Measurements from ENCODE around the gene ZMYND8. TPM values are rescaled to one million over a fixed set of nuclear protein-coding genes. Genes with fewer than 3 reads are reported as not detected.

Gene ZMYND8
- total RNA-seq, 1 experiment from 2014 or later, result 29.0 TPM

DNA sequence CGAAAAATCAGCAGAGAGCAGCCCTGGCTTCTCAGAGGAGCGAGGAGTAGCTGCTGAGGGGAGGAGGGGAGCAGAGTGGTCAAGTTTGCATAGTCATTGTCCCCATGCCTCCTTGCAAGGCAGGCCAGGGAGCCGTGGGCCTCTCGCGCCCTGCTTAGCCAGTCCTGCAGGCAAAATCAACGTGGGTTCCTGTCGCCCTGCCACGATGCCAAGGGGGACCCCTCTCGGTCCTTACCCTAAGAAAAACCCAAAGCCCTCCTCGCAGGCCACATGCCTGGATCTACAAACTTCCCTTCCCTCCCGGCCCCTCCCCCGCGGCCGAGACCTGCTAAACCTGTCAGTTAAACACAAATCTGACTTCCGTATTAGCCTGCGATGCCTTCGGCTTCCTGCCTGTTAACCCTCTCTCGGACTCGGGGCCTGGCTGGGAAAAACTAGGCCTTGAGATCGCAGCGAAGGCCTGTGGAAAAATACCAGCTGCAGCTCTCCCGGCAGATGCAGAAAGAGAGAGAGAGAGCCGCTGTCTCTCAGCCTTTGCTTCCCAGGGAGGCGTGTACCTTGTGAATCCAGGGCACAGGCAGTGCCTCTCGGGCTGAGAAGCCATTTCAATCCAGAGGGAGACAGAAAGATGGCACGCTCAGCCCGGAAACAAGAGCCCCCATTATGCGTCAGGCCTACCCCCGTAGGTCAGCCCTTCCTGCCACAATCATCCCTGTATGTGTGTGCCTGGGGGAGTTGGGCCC, 968 bp upstream of the ZMYND8 start:
- ChIA-PET POLR2A (interaction anchor here (1.1 to 6.1 kb wide), 9 partner anchors 8 to 78 kb away, joined by 3 to 65 read pairs (median 7); no protein-coding TSS in a partner anchor), CTCF (interaction anchor here (0.7 to 2.3 kb wide), 2 partner anchors 26 to 84 kb away, joined by 3 to 11 read pairs; no protein-coding TSS in a partner anchor), RAD21 (ENCODE audit: low non-redundant PET in 1 of 2, low total read pairs in 2 of 2, uncharacterized antibody in 2 of 2, unreplicated experiment in 2 of 2) (no interaction called here)
- H4K20me1 ChIP-seq (ENCODE audit: insufficient read depth), result no peaks in the 10 kb centered on the region
- peak; percentile 58 for DNase-seq (ENCODE audit: low read depth, low spot score)
- no peaks in the 10 kb centered on the region; a peak in 1 of 4 replicates for H3K36me3 ChIP-seq (ENCODE audit: control insufficient read depth in 1 of 2, insufficient read depth in 2 of 2, low read length in 2 of 2)
- TF ChIP-seq ELF1 (IDR thresholded peaks at IDR 0.05; ENCODE audit: borderline replicate concordance, low read depth) (peak; percentile 71; the same call in 1 of the 2 replicates), POLR2AphosphoS5 (IDR thresholded peaks at IDR 0.05; ENCODE audit: low read depth, low read length) (peak; percentile 57), ZFX (IDR thresholded peaks at IDR 0.05) (peak; percentile 93), POLR2A (IDR thresholded peaks at IDR 0.05; ENCODE audit: borderline replicate concordance, extremely low read depth, insufficient read depth, insufficient read length) (peak; percentile 27), EZH2phosphoT487 (IDR thresholded peaks at IDR 0.05; ENCODE audit: borderline replicate concordance) (no peak), CEBPB (IDR thresholded peaks at IDR 0.05; ENCODE audit: low read depth) (no peak), SP1 (IDR thresholded peaks at IDR 0.05; ENCODE audit: low read depth) (peak; percentile 75), CBX3 (IDR thresholded peaks at IDR 0.05; ENCODE audit: low read depth) (no peak), YY1 (IDR thresholded peaks at IDR 0.05; ENCODE audit: extremely low read depth, insufficient replicate concordance, low read depth, low read length) (peak; percentile 38)
- TF ChIP-seq, protein P1, sequence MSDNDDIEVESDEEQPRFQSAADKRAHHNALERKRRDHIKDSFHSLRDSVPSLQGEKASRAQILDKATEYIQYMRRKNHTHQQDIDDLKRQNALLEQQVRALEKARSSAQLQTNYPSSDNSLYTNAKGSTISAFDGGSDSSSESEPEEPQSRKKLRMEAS (IDR thresholded peaks at IDR 0.05), result peak; percentile 87
- TF ChIP-seq, protein P2, sequence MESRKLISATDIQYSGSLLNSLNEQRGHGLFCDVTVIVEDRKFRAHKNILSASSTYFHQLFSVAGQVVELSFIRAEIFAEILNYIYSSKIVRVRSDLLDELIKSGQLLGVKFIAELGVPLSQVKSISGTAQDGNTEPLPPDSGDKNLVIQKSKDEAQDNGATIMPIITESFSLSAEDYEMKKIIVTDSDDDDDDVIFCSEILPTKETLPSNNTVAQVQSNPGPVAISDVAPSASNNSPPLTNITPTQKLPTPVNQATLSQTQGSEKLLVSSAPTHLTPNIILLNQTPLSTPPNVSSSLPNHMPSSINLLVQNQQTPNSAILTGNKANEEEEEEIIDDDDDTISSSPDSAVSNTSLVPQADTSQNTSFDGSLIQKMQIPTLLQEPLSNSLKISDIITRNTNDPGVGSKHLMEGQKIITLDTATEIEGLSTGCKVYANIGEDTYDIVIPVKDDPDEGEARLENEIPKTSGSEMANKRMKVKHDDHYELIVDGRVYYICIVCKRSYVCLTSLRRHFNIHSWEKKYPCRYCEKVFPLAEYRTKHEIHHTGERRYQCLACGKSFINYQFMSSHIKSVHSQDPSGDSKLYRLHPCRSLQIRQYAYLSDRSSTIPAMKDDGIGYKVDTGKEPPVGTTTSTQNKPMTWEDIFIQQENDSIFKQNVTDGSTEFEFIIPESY (IDR thresholded peaks at IDR 0.05; ENCODE audit: extremely low read depth, insufficient replicate concordance, low read length), result no peak
- H2AFZ ChIP-seq (ENCODE audit: low read depth, low read length, poor library complexity, severe bottlenecking), result no peak overlapping the region
- ATAC-seq, result peak; percentile 43
- BruUV-seq (replicated peaks), result TSS peak; percentile 58
- H3K4me1 ChIP-seq (ENCODE audit: control insufficient read depth in 1 of 2, insufficient read depth in 2 of 2, low read length in 2 of 2), result peaks cover 77 to 83% of the 10 kb centered on the region in 2 experiments
- no peaks in the 10 kb centered on the region for H3K9me2 ChIP-seq (ENCODE audit: insufficient read depth)
- H3K4me3 ChIP-seq (replicated peaks in 1 of 2; ENCODE audit: low read depth in 1 of 2, low read length in 2 of 2), result peak overlapping the region; percentile 53 to 60
- H3K9ac ChIP-seq (ENCODE audit: low read length), result peak overlapping the region; percentile 84
- H3K27me3 ChIP-seq (ENCODE audit: insufficient read depth, low read length), result no peaks in the 10 kb centered on the region
- H3K27ac ChIP-seq (ENCODE audit: low read depth, low read length), result peak overlapping the region; percentile 98
- H3K4me2 ChIP-seq (ENCODE audit: low read length), result peak overlapping the region; percentile 89
- intact Hi-C loops (cut with micrococcal nuclease), result no loop called here
- peaks cover 39% of the 10 kb centered on the region for H3K79me2 ChIP-seq (ENCODE audit: insufficient read depth, low read length)
- H3K9me3 ChIP-seq (ENCODE audit: control insufficient read depth in 1 of 2, insufficient read depth in 1 of 2, low read depth in 1 of 2, low read length in 2 of 2), result no peaks in the 10 kb centered on the region

All from HCT116 (cell line).